NCI-H524 (cell line): ENCODE measurements around the gene RHBDL1.
"Not testable (repeated sequence)": the region's sequence is repeated elsewhere in the genome, so short reads cannot be mapped to it uniquely, and the experiment has no call there.

Experiments used
- DNase-seq, 2 experiments: peaks; one replicate each; lab custom pipeline; 2025; lab: John Stamatoyannopoulos, UW

The RHBDL1 gene

DNA sequence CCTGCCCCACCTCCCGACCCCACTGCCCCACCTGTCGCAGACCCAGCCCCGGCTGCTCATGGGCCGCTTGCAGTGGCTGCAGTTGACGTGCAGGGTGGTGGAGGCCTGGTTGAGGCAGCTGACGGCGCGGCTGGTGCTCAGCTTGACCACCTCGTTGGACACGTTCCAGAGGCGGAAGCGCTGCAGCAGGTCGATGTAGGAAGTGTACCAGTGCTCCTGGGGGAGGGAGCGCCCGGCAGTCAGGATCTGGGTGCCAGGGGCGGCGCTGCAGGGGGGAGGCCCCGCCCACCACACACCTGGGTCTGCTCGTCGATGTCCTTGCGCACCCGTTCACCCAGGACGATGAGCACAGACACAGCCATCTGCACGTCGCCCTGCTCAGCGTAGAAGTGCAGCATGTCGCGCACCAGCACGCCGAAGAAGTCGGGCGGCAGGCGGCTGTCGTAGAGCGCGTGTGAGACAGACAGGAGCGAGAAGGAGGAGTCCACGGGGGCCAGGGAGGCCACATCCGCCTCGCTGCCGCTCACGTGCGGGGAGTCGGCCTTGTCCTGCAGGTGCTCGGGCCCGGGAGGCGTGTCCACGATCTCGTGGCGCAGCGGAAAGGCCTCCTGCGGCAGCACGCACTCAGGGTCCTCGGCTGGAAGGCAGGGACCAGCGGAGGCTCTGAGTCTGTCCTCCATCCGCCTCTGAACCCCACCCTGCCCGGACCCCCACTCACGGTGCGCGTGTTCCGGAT lies 9.7 kb downstream of the RHBDL1 start:
- no peak for DNase-seq

- peak in 1 of 2 experiments; percentile 60 for DNase-seq
Measured at GRCh38 chr16:685967-686366, 10.5 kb downstream of the RHBDL1 start.

- DNase-seq = no peak
Measured at GRCh38 chr16:686459-687260, 11.2 kb downstream of the RHBDL1 start.

DNA sequence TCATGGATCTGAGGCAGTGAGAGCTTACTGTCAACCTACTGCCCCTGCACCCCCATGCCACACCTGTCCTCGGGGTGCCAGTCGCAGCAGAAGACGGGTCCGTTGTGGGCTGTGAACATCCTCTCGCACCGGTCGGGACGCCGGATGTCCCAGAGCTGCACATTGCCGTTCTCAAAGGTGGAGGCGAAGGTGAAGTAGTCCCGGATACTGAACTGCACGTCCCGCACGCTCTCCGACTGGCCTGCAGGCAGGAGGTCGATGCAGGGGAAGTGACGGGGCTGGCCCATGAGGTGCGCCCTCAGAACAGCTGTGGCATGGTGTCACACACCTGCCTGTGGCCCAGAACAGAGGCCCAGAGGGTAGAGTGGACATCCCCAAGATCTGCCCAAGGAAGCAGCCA lies 12.0 kb downstream of the RHBDL1 start:
- no peak for DNase-seq

DNA sequence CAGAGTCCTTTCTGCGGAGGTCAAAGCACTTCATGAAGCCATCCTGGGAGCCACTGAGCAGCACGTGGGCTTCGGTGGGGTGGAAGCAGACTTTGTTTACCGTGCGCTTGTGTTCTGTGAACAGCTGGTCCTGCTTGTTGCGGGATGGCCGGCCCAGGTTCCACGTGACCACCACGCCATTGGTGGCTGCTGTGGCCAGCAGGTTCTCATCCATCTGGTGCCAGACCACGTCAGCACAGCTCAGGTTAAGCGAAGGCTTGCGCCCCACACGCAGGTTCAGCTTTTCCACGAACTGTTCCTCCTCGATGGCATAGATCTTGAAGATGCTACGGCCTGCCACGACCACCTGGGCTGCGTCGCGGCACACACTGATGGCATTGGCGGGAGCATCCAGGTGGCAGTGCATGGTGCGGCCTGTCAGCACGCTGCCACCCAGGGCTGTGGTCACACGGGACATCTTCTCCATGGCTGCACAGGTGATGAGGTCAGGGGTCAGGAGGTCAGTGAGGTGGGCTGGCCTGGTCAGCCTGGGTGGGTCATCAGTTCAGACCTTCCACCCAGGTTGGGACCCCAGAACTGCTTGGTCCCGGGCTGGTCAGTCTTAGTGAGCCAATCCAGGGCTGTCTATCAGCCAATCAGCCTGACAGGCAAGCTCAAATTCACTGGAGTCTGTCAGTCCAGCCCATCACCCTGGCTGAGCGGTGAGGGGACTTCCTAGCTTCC lies 13.9 kb downstream of the RHBDL1 start:
- no peak for DNase-seq

DNA sequence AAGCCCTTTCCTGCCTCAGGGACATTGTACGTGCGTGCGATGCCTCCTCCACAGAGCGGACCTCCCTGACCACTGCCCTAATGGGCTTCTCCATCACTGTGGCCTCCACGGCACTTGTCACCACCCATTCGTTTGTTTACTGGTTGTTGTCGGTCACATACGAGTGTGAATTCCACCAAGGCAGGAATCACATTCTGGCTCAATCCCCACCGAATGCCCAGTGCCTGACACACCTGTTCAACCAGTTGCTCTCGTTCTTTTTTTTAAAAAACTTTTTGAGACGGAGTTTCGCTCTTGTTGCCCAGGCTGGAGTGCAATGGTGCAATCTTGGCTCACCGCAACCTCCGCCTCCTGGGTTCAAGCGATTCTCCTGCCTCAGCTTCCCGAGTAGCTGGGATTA lies 15.8 kb downstream of the RHBDL1 start:
- DNase-seq = not testable (repeated sequence)

DNA sequence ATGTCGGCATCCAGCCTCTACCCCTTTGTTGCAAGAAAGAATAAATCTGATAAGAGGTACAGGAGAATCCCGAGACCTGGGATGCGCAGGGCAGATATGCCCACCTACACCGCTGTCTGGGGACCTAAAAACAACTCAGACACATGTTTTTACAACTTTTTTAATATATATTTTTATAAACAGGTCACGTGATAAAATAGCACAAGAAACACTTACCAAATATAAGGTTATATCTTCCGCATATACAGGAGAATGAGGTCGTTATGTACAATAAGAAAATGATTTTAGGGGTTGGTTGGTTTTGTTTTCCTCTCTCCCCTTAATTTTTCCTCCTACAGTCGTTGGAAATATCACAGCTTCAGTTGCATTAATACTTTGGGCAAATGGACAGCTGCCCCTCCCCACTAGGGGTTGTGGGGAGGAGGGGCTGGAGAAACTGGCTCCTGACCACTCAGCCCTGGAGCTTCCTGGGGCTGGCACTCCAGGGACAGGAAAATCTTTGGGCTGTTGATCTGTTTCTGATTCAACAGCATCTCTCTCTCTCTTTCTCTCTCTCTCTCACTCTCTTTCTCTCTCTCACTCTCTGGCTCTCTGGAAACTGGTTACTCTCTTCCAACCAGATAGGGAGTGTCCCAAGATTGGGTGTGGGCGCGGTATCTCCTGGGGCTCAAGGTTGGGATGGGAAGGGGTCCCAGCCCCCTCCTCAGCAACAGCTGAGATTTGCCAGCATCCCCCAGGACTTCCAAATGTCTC lies 17.1 kb downstream of the RHBDL1 start:
- no peak for DNase-seq

DNA sequence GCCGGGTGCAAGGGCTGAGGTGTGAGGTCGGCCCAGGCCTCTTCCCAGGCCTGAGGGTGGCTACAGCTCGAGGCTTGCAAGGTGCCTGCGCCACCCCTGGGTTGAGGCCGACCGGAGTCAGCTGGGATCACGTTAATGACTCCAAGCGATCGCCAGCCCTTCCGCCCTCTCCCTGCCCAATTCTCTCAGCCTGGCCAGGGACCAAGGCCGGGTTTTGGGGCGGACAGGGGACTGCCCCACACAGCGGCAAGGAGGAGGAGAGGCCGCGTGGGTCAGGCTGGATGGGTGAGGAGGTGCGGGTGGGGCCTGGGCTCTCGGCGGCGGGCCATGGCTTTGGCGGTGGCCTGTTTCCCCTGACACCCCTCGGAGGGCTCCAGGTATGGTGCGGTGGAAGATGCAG lies 17.9 kb downstream of the RHBDL1 start:
- DNase-seq = no peak

GRCh38 chr16:693766-694165 lies 18.3 kb downstream of the RHBDL1 start:
- no peak for DNase-seq

GRCh38 chr16:694187-694862 lies 18.9 kb downstream of the RHBDL1 start:
- DNase-seq = no peak

DNA sequence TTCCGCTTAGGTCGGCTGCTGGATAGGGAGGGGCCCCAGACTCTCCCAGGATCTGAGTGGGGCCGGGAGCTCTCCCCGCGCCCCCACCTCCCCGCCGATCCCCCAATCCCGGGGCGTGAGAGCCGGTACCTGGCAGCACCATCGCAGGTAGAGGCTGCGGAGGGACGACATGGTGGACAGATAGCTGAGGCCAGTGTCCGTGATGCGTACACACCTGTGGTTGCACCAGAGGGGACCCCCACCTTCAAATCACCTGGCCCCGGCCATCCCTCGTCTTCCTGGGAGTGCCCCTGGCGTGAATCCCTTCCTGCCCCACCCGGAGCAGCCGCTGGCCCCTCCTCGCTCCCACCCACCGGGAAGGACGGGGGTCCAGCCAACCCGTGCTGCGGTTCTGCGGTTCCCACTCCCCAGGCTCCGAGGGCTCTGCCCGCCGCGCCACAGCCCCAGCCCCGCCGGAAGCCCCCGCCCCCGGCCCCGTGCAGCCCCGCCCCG lies 19.4 kb downstream of the RHBDL1 start:
- no peak for DNase-seq

- DNase-seq = no peak
Measured at GRCh38 chr16:695355-696089, 20.1 kb downstream of the RHBDL1 start.

DNA sequence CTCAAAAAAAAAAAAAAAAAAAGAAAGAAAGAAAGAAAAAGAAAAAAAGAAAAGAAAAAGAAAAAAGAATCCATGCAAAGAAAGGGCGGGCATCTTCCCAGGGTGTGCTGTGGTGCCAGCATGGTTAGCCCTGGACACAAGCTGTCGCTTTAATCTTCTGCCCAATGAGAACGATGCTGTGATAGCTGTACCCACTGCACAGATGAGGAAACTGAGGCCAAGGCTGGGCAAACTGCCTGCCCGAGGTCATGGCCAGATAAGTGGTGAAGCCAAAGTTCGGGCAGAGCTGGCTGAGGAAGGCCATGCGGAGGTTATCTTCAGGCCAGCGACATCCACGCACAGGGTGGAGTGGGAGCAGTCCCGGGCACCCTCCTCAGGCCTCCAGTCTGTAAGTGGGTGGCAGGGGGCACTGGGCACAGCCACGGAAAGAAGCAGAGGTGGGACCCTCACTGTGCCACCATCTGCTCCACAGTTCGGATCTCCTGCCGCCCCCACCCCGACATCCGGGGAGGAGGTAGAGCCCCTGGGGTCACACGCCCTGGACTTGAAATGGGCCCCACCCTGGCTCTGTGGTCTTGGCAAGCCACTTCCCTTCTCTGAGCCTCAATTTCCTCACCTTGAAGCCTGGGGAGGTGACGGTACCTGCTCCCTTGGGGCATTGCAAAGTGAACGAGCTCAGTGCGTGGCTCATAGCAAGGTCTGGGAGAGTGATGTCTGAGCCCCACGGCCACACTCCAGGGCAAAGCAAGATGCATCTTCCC lies 23.6 kb downstream of the RHBDL1 start:
- no peak for DNase-seq

GRCh38 chr16:700684-701584 lies 25.5 kb downstream of the RHBDL1 start:
- DNase-seq = no peak

DNA sequence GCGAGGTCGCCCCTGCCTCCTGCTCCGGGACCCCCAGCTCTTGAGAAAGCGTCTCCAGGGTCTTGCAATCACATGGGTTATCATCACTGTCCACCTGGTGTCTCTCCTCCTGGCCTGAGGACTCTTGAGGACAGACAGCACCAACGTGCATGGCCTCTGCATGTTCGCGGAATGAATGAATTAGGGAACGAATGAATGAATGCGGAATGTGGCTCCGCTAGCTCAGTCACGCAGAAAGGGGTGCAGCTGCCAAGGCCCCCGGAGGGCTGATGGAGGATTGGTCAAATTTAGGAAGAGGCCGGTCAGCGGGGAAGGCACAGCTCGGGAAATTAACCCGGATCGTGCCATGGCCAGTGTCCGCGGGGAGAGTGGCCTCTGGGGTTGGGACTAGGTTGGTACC lies 26.9 kb downstream of the RHBDL1 start:
- no peak for DNase-seq

GRCh38 chr16:703406-703805 lies 27.9 kb downstream of the RHBDL1 start:
- DNase-seq = no peak

GRCh38 chr16:704047-704446 lies 28.6 kb downstream of the RHBDL1 start:
- DNase-seq = no peak

DNA sequence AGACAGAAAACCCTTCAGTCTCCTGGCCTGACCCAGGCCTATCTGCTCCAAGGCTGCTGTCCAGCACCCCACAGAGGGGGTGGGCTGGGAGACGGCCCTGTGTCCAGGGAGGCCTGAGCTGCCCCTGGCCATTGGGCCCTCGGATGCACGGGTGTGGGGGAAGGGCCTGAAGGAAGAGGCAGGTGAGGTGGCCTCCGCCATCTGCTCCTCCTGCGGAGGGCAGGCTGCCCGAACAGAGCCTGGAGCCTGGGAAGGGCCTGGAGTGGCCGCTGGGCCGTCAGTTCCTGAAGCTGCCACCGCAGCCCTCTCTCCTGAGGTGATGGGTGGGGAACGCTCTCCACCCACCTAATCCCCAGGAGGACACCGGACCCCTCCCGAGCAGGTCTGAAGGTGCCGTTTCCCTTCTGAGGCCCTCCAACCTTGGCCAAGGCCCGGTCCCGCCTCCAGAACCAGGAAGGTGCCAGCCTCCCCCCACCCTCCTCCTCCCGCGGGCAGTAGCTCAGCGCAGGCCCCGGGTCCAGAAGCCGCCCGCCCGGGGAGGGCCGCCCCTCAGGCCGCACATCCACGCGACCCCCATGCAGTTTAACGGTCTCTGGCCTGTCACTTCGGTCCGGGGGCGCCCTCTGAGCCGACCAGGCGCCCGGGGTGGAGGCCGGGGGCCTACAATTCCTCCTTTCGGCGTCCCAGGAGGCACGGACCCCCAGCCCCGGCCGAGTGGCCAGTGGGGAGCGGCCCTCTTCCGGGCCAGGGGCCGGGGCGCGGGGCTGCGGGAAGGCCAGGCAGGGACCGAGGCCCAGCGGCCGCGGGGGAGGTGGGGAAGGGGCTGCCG lies 29.3 kb downstream of the RHBDL1 start:
- peak in 1 of 2 experiments; percentile 35 for DNase-seq
